Heart left ventricle (tissue), 13 donors: ENCODE results near the gene RAB11FIP2.

Source experiments
- POLR2A ChIP-seq, 2 donors: fragments of 450-650 bp; IDR thresholded peaks; one replicate each; pipeline ENCODE4 v1.6.1; 2017; ENCODE audit warnings: antibody characterized with exemption in 2 of 2, mild to moderate bottlenecking in 2 of 2, moderate library complexity in 2 of 2
- TF ChIP-seq, protein P1 (sequence below), 12 donors: fragments of 200-600 bp; sonication (generic) in 4 of 12; IDR thresholded peaks; one replicate each; pipeline versions ENCODE4 v1.5.0 to v1.8.0; 2018 to 2022; ENCODE audit warnings: antibody characterized with exemption in 12 of 12, mild to moderate bottlenecking in 5 of 12
- donor health status: ischemic (EF 13 %, LVEDD 7.1; RV severe dilation, severe dysfunction).
- donor health status: DM: no; HTN: yes; CAD: no.
- donor health status: DM: no; HTN: no; CAD: no.
- donor health status: ischemic (EF 25% LVEDD 6.9; RV normal size, moderate dysfunction).
- donor health status: ischemic (EF 25% LVEDD 5.7; RV mildly dilated, moderate dysfunction).
- donor health status: ischemic (EF 35%, LVEDD 5.7; RV mildly dilated, moderate dysfunction).
- donor health status: nonischemic (EF 11% LVEDD 7.7; RV severe dilation, severe dysfunction).
- donor health status: DM: yes; HTN: yes; CAD: no.
- donor health status: PGD.
- donor health status: ischemic (EF 29% LVEDD 5.4; RV normal size, mild dysfunction).
- donor health status: nonischemic (EF 23%, LVEDD 6.1; RV moderate dilation, normal function).

DNA sequence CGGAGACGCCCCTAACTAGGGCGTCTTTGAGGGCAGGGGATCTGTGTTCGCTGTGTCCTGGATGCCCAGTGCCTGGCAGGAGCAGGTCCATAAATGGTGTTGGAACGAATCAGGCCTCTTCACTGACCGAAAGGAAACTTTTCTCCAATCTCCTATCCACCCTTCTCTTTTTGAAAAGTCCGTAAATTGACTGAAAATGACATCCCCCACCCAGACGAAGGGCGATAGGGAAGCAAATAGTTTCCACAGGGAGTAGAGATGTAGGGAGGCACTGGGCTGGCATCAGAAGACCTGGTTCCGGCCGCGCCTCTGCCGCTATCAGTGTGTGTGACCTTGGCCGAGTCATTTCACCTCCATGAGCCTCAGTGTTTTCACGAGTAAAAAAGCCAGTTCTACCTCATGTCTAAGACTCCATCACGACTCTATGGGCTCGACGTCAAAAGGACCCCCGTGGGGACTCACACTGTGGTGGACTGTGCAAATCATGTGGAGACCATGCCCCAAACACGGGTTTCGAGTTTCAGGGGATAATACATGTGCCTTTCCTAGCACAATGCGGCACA, 497 bp upstream of the RAB11FIP2 start:
- TF ChIP-seq, protein P1, sequence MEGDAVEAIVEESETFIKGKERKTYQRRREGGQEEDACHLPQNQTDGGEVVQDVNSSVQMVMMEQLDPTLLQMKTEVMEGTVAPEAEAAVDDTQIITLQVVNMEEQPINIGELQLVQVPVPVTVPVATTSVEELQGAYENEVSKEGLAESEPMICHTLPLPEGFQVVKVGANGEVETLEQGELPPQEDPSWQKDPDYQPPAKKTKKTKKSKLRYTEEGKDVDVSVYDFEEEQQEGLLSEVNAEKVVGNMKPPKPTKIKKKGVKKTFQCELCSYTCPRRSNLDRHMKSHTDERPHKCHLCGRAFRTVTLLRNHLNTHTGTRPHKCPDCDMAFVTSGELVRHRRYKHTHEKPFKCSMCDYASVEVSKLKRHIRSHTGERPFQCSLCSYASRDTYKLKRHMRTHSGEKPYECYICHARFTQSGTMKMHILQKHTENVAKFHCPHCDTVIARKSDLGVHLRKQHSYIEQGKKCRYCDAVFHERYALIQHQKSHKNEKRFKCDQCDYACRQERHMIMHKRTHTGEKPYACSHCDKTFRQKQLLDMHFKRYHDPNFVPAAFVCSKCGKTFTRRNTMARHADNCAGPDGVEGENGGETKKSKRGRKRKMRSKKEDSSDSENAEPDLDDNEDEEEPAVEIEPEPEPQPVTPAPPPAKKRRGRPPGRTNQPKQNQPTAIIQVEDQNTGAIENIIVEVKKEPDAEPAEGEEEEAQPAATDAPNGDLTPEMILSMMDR (IDR thresholded peaks at IDR 0.05), result no peak
- TF ChIP-seq POLR2A (IDR thresholded peaks at IDR 0.05), result no peak
